Measurements from ENCODE around the gene PTPN23.

Gene PTPN23

GRCh38 chr3:47385796-47386195, 5.0 kb downstream of the PTPN23 start:
- Histone ChIP-seq H3K9ac (ENCODE audit: low read length) (no peak overlapping the region), H3K27ac (ENCODE audit: low read depth, low read length) (no peak overlapping the region), H3K4me3 (ENCODE audit: low read depth, low read length) (no peak overlapping the region)

GRCh38 chr3:47392933-47393332, 12.1 kb downstream of the PTPN23 start:
- no peak overlapping the region for H3K9ac ChIP-seq (ENCODE audit: low read length)

More at GRCh38 chr3:47385796-47386195, 5.0 kb downstream of the PTPN23 start:
- no peaks in the 10 kb centered on the region for H3K27me3 ChIP-seq (ENCODE audit: control insufficient read depth, insufficient read depth, low read length)
- peaks cover 7% of the 10 kb centered on the region for H3K36me3 ChIP-seq (ENCODE audit: control insufficient read depth, insufficient read depth, low read length)
- H3K4me1 ChIP-seq (ENCODE audit: control insufficient read depth, insufficient read depth, low read length), result 0 out of 2 replicates have a peak, but pooled peaks cover 5% of the 10 kb centered on the region
- no peaks in the 10 kb centered on the region for H3K9me3 ChIP-seq (ENCODE audit: control insufficient read depth, insufficient read depth, low read depth, low read length)

GRCh38 chr3:47394140-47394870, 13.5 kb downstream of the PTPN23 start:
- Histone ChIP-seq H3K9ac (ENCODE audit: low read length) (no peak overlapping the region), H3K36me3 (ENCODE audit: control insufficient read depth, insufficient read depth, low read length) (peaks cover 20% of the 10 kb centered on the region), H3K9me3 (ENCODE audit: control insufficient read depth, insufficient read depth, low read depth, low read length) (no peaks in the 10 kb centered on the region), H3K4me3 (ENCODE audit: low read depth, low read length) (no peak overlapping the region), H3K27me3 (ENCODE audit: control insufficient read depth, insufficient read depth, low read length) (no peaks in the 10 kb centered on the region), H3K27ac (ENCODE audit: low read depth, low read length) (no peak overlapping the region), H3K4me1 (ENCODE audit: control insufficient read depth, insufficient read depth, low read length) (peaks cover 5% of the 10 kb centered on the region; the same call in 1 of the 2 replicates)

More at GRCh38 chr3:47392933-47393332, 12.1 kb downstream of the PTPN23 start:
- peaks cover 20% of the 10 kb centered on the region for H3K36me3 ChIP-seq (ENCODE audit: control insufficient read depth, insufficient read depth, low read length)
- H3K4me3 ChIP-seq (ENCODE audit: low read depth, low read length), result no peak overlapping the region
- H3K9me3 ChIP-seq (ENCODE audit: control insufficient read depth, insufficient read depth, low read depth, low read length), result no peaks in the 10 kb centered on the region
- H3K27me3 ChIP-seq (ENCODE audit: control insufficient read depth, insufficient read depth, low read length), result no peaks in the 10 kb centered on the region
- no peak overlapping the region for H3K27ac ChIP-seq (ENCODE audit: low read depth, low read length)
- peaks cover 5% of the 10 kb centered on the region; the same call in 1 of the 2 replicates for H3K4me1 ChIP-seq (ENCODE audit: control insufficient read depth, insufficient read depth, low read length)

GRCh38 chr3:47394881-47395280, 14.1 kb downstream of the PTPN23 start:
- no peak overlapping the region for H3K9ac ChIP-seq (ENCODE audit: low read length)
- H3K36me3 ChIP-seq (ENCODE audit: control insufficient read depth, insufficient read depth, low read length), result peaks cover 24% of the 10 kb centered on the region
- H3K4me3 ChIP-seq (ENCODE audit: low read depth, low read length), result no peak overlapping the region
- H3K4me1 ChIP-seq (ENCODE audit: control insufficient read depth, insufficient read depth, low read length), result peaks cover 5% of the 10 kb centered on the region; the same call in 1 of the 2 replicates
- H3K9me3 ChIP-seq (ENCODE audit: control insufficient read depth, insufficient read depth, low read depth, low read length), result no peaks in the 10 kb centered on the region
- no peak overlapping the region for H3K27ac ChIP-seq (ENCODE audit: low read depth, low read length)
- no peaks in the 10 kb centered on the region for H3K27me3 ChIP-seq (ENCODE audit: control insufficient read depth, insufficient read depth, low read length)

- H3K36me3 ChIP-seq (ENCODE audit: control insufficient read depth, insufficient read depth, low read length), result peaks cover 24% of the 10 kb centered on the region
Observed at GRCh38 chr3:47398228-47398627, 17.4 kb downstream of the PTPN23 start.

GRCh38 chr3:47399016-47399415, 18.2 kb downstream of the PTPN23 start:
- no peak overlapping the region for H3K4me3 ChIP-seq (ENCODE audit: low read depth, low read length)
- H3K27ac ChIP-seq (ENCODE audit: low read depth, low read length), result no peak overlapping the region
- peaks cover 24% of the 10 kb centered on the region for H3K36me3 ChIP-seq (ENCODE audit: control insufficient read depth, insufficient read depth, low read length)
- H3K9me3 ChIP-seq (ENCODE audit: control insufficient read depth, insufficient read depth, low read depth, low read length), result no peaks in the 10 kb centered on the region
- H3K9ac ChIP-seq (ENCODE audit: low read length), result no peak overlapping the region
- no peaks in the 10 kb centered on the region for H3K27me3 ChIP-seq (ENCODE audit: control insufficient read depth, insufficient read depth, low read length)
- peaks cover 3% of the 10 kb centered on the region; the same call in 1 of the 2 replicates for H3K4me1 ChIP-seq (ENCODE audit: control insufficient read depth, insufficient read depth, low read length)

More at GRCh38 chr3:47398228-47398627, 17.4 kb downstream of the PTPN23 start:
- Histone ChIP-seq H3K4me3 (ENCODE audit: low read depth, low read length) (no peak overlapping the region), H3K9ac (ENCODE audit: low read length) (no peak overlapping the region), H3K27ac (ENCODE audit: low read depth, low read length) (no peak overlapping the region), H3K27me3 (ENCODE audit: control insufficient read depth, insufficient read depth, low read length) (no peaks in the 10 kb centered on the region), H3K4me1 (ENCODE audit: control insufficient read depth, insufficient read depth, low read length) (peaks cover 5% of the 10 kb centered on the region; the same call in 1 of the 2 replicates), H3K9me3 (ENCODE audit: control insufficient read depth, insufficient read depth, low read depth, low read length) (no peaks in the 10 kb centered on the region)

- no peaks in the 10 kb centered on the region for H3K9me3 ChIP-seq (ENCODE audit: control insufficient read depth, insufficient read depth, low read depth, low read length)
- no peaks in the 10 kb centered on the region; the same call in 1 of the 2 replicates for H3K4me1 ChIP-seq (ENCODE audit: control insufficient read depth, insufficient read depth, low read length)
- no peak overlapping the region for H3K9ac ChIP-seq (ENCODE audit: low read length)
- no peak overlapping the region for H3K4me3 ChIP-seq (ENCODE audit: low read depth, low read length)
- no peak overlapping the region for H3K27ac ChIP-seq (ENCODE audit: low read depth, low read length)
- H3K27me3 ChIP-seq (ENCODE audit: control insufficient read depth, insufficient read depth, low read length), result no peaks in the 10 kb centered on the region
- peaks cover 24% of the 10 kb centered on the region for H3K36me3 ChIP-seq (ENCODE audit: control insufficient read depth, insufficient read depth, low read length)
Observed at GRCh38 chr3:47399531-47400270, 18.9 kb downstream of the PTPN23 start.

GRCh38 chr3:47404431-47404876, 23.6 kb downstream of the PTPN23 start:
- Histone ChIP-seq H3K9me3 (ENCODE audit: control insufficient read depth, insufficient read depth, low read depth, low read length) (no peaks in the 10 kb centered on the region), H3K4me3 (ENCODE audit: low read depth, low read length) (no peak overlapping the region), H3K36me3 (ENCODE audit: control insufficient read depth, insufficient read depth, low read length) (peaks cover 42% of the 10 kb centered on the region), H3K9ac (ENCODE audit: low read length) (no peak overlapping the region), H3K27me3 (ENCODE audit: control insufficient read depth, insufficient read depth, low read length) (no peaks in the 10 kb centered on the region), H3K27ac (ENCODE audit: low read depth, low read length) (no peak overlapping the region), H3K4me1 (ENCODE audit: control insufficient read depth, insufficient read depth, low read length) (no peaks in the 10 kb centered on the region; the same call in 1 of the 2 replicates)

GRCh38 chr3:47404955-47405790, 24.4 kb downstream of the PTPN23 start:
- no peaks in the 10 kb centered on the region; the same call in 1 of the 2 replicates for H3K4me1 ChIP-seq (ENCODE audit: control insufficient read depth, insufficient read depth, low read length)
- no peaks in the 10 kb centered on the region for H3K27me3 ChIP-seq (ENCODE audit: control insufficient read depth, insufficient read depth, low read length)
- H3K4me3 ChIP-seq (ENCODE audit: low read depth, low read length), result no peak overlapping the region
- H3K9ac ChIP-seq (ENCODE audit: low read length), result no peak overlapping the region
- H3K9me3 ChIP-seq (ENCODE audit: control insufficient read depth, insufficient read depth, low read depth, low read length), result no peaks in the 10 kb centered on the region
- peaks cover 47% of the 10 kb centered on the region for H3K36me3 ChIP-seq (ENCODE audit: control insufficient read depth, insufficient read depth, low read length)
- no peak overlapping the region for H3K27ac ChIP-seq (ENCODE audit: low read depth, low read length)

- no peaks in the 10 kb centered on the region for H3K27me3 ChIP-seq (ENCODE audit: control insufficient read depth, insufficient read depth, low read length)
- H3K27ac ChIP-seq (ENCODE audit: low read depth, low read length), result no peak overlapping the region
- H3K4me3 ChIP-seq (ENCODE audit: low read depth, low read length), result no peak overlapping the region
- peaks cover 50% of the 10 kb centered on the region for H3K36me3 ChIP-seq (ENCODE audit: control insufficient read depth, insufficient read depth, low read length)
- H3K9me3 ChIP-seq (ENCODE audit: control insufficient read depth, insufficient read depth, low read depth, low read length), result no peaks in the 10 kb centered on the region
- no peak overlapping the region for H3K9ac ChIP-seq (ENCODE audit: low read length)
- no peaks in the 10 kb centered on the region; the same call in 1 of the 2 replicates for H3K4me1 ChIP-seq (ENCODE audit: control insufficient read depth, insufficient read depth, low read length)
Observed at GRCh38 chr3:47405820-47406761, 25.3 kb downstream of the PTPN23 start.

Measured in HUES6 (cell line).